HEK293 (cell line): ENCODE results near the gene DLGAP5.

ENCODE experiments used
- ATF2 ChIP-seq: fragments of 450-650 bp; formaldehyde crosslinking; IDR thresholded peaks from 2 replicates; pipeline ENCODE4 v1.5.1; 2016; ENCODE audit warnings: missing biosample characterization, missing genetic modification characterization, low read depth
- CTCF ChIP-seq: fragments of 450-650 bp; formaldehyde crosslinking; IDR thresholded peaks from 2 replicates; pipeline ENCODE4 v1.5.1; 2016; ENCODE audit warnings: missing biosample characterization, missing genetic modification characterization
- SP2 ChIP-seq: fragments of 450-650 bp; formaldehyde crosslinking; IDR thresholded peaks from 2 replicates; pipeline ENCODE4 v1.5.1; 2016; ENCODE audit warnings: missing biosample characterization, missing genetic modification characterization
- ZBTB1 ChIP-seq: fragments of 450-650 bp; formaldehyde crosslinking; IDR thresholded peaks from 2 replicates; pipeline ENCODE4 v1.5.1; 2016; ENCODE audit warnings: missing biosample characterization, missing genetic modification characterization
- ZBTB26 ChIP-seq: fragments of 450-650 bp; formaldehyde crosslinking; optimal IDR thresholded peaks from 2 replicates; pipeline ENCODE3; 2016; ENCODE audit warnings: missing biosample characterization, mild to moderate bottlenecking, missing genetic modification characterization
- ZFHX2 ChIP-seq: fragments of 450-650 bp; formaldehyde crosslinking; conservative IDR thresholded peaks from 2 replicates; pipeline ENCODE4 v1.5.1; 2016; ENCODE audit warnings: missing biosample characterization, missing genetic modification characterization
- ZNF140 ChIP-seq: fragments of 450-650 bp; formaldehyde crosslinking; IDR thresholded peaks from 2 replicates; pipeline ENCODE4 v1.5.1; 2016; ENCODE audit warnings: missing biosample characterization, missing genetic modification characterization
- ZNF148 ChIP-seq: fragments of 450-650 bp; formaldehyde crosslinking; IDR thresholded peaks from 2 replicates; pipeline ENCODE4 v1.5.0; 2017; ENCODE audit warnings: missing biosample characterization, missing genetic modification characterization, borderline replicate concordance
- ZNF280D ChIP-seq: fragments of 450-650 bp; formaldehyde crosslinking; IDR thresholded peaks from 2 replicates; pipeline ENCODE4 v1.5.1; 2016; ENCODE audit warnings: missing biosample characterization, missing genetic modification characterization
- ZNF404 ChIP-seq: fragments of 450-650 bp; formaldehyde crosslinking; IDR thresholded peaks from 2 replicates; pipeline ENCODE4 v1.5.1; 2017; ENCODE audit warnings: missing biosample characterization, missing genetic modification characterization
- ZNF518A ChIP-seq: fragments of 450-650 bp; formaldehyde crosslinking; conservative IDR thresholded peaks from 2 replicates; pipeline ENCODE4 v1.5.1; 2016; ENCODE audit warnings: low read depth, missing biosample characterization, missing genetic modification characterization
- ZNF701 ChIP-seq: fragments of 450-650 bp; formaldehyde crosslinking; IDR thresholded peaks from 2 replicates; pipeline ENCODE4 v1.5.1; 2016; ENCODE audit warnings: missing biosample characterization, missing genetic modification characterization

GRCh38 chr14:55200651-55201050, 9.3 kb upstream of the DLGAP5 start:
- no peak for TF ChIP-seq CTCF (tag by site-specific recombination)
- no peak for TF ChIP-seq ZNF518A
- TF ChIP-seq ZBTB26 (tag by site-specific recombination), result no peak
- TF ChIP-seq ZNF280D (tag by site-specific recombination), result no peak
- no peak for TF ChIP-seq ZNF701 (tag by site-specific recombination)
- no peak for TF ChIP-seq ZBTB1 (tag by site-specific recombination)
- no peak for TF ChIP-seq ZNF140 (tag by site-specific recombination)
- no peak for TF ChIP-seq ZFHX2
- TF ChIP-seq ATF2 (tag by site-specific recombination), result no peak
- no peak for TF ChIP-seq SP2 (tag by site-specific recombination)
- TF ChIP-seq ZNF148 (tag by site-specific recombination), result no peak
- no peak for TF ChIP-seq ZNF404
